ENCODE measurements around the gene DCC.

The DCC gene

GRCh38 chr18:52340406-52341102, 557 bp downstream of the DCC start:
- no peak for TF ChIP-seq CTCF (IDR thresholded peaks at IDR 0.05; ENCODE audit: insufficient read depth, missing control alignments)
- no peak for FAIRE-seq
- no peak for DNase-seq (ENCODE audit: insufficient read length, low spot score)

- no peak for FAIRE-seq
- no peak for TF ChIP-seq CTCF (IDR thresholded peaks at IDR 0.05; ENCODE audit: insufficient read depth, missing control alignments)
These were observed 1.1 kb downstream of the DCC start for GRCh38 chr18:52341103-52341432.

GRCh38 chr18:52341608-52342381, 1.8 kb downstream of the DCC start:
- TF ChIP-seq CTCF (IDR thresholded peaks at IDR 0.05; ENCODE audit: insufficient read depth, missing control alignments): no peak
- FAIRE-seq (no peak), DNase-seq (ENCODE audit: insufficient read length, low spot score) (no peak)

More at GRCh38 chr18:52341103-52341432, 1.1 kb downstream of the DCC start:
- DNase-seq (ENCODE audit: insufficient read length, low spot score): no peak

- FAIRE-seq (no peak), DNase-seq (ENCODE audit: insufficient read length, low spot score) (no peak)
- TF ChIP-seq CTCF (IDR thresholded peaks at IDR 0.05; ENCODE audit: insufficient read depth, missing control alignments): no peak
These were observed 2.5 kb downstream of the DCC start for GRCh38 chr18:52342456-52342855.

GRCh38 chr18:52343138-52343537, 3.1 kb downstream of the DCC start:
- FAIRE-seq (peak; percentile 97), DNase-seq (ENCODE audit: insufficient read length, low spot score) (no peak)

GRCh38 chr18:52343731-52344340, 3.8 kb downstream of the DCC start:
- DNase-seq (ENCODE audit: insufficient read length, low spot score) (no peak), FAIRE-seq (no peak)
- TF ChIP-seq CTCF (IDR thresholded peaks at IDR 0.05; ENCODE audit: insufficient read depth, missing control alignments): no peak

More at GRCh38 chr18:52343138-52343537, 3.1 kb downstream of the DCC start:
- TF ChIP-seq CTCF (IDR thresholded peaks at IDR 0.05; ENCODE audit: insufficient read depth, missing control alignments): peak; percentile 6
